GM18909 (cell line): ENCODE results near the gene CAMK1D.

Experiments used
- ATAC-seq: cut with Tn5 transposase; IDR thresholded peaks from one replicate; pipeline ENCODE4 v1.9.1; 2021; ENCODE audit warnings: mild to moderate bottlenecking; ENCODE audit not compliant: unreplicated experiment, poor library complexity

CAMK1D gene

DNA sequence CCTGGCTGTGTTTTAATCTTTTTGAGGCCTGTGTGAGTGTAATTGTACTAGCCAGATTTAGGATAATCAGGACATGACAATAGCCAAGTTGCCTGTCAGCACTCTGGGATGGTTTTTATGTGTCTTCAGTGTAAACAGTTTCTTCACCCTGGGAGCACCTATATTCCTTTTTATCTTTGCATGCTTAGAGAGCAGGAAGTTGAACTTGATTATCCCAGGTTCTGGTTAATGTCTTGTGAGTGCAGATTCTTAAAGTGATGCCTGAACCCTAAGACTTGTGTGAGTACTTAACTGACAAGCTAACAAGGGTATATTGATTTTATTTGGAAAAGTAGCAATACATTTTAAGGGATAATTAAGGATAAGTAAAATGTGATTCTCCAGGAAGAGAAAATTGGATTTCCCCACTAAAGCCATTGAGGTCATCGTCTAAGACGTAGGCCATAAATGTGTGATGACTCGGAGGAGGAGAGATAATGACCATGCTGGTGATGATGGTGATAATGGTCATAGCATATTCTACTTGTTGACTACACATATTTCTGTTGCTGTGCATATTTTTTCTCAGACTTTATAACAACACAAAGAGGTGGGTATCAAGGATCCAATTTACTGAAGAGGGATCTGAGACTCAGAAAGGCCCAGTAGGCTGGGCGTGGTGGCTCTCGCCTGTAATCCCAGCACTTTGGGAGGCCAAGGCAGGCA lies 234.7 kb downstream of the CAMK1D start:
- ATAC-seq = no peak

DNA sequence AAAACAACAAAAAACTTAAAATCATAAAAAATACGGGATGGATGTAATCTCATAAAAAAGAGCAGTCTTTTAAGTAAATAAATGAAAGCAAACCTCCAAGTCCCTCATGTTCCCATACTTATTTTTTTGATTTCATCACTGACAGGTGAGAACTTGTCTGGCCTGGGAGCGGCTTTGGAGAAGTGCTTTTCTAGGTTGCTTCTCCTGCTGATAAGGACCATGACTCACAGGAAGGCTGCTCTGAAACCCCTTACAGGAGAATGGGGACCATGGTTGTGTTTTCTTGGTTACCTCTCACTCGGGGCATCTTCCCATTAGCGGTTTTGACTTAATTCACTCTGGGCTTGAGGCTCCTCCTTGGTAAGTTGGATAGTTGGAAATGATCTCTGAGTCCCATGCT lies 237.4 kb downstream of the CAMK1D start:
- ATAC-seq = no peak

DNA sequence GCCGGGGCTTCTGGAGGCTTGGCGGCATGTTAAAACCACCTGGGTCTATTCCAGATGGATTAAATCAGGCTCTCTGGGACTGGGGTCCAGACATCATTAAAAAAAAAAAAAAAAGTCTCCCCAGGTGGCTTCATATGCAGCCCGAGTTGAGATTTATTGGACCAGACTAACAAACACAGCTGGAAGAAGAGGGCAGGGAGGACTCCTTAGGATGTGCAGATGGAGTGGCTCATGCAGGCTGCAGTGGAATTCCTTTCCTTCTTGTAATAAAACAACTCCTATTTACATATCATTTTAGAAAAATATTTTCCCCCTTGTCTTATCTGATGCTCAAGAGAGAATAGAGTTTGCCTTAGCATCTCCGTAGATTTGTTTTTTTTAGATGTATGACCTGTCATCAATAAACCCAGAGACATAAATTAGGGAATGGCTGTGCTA lies 238.1 kb downstream of the CAMK1D start:
- no peak for ATAC-seq

DNA sequence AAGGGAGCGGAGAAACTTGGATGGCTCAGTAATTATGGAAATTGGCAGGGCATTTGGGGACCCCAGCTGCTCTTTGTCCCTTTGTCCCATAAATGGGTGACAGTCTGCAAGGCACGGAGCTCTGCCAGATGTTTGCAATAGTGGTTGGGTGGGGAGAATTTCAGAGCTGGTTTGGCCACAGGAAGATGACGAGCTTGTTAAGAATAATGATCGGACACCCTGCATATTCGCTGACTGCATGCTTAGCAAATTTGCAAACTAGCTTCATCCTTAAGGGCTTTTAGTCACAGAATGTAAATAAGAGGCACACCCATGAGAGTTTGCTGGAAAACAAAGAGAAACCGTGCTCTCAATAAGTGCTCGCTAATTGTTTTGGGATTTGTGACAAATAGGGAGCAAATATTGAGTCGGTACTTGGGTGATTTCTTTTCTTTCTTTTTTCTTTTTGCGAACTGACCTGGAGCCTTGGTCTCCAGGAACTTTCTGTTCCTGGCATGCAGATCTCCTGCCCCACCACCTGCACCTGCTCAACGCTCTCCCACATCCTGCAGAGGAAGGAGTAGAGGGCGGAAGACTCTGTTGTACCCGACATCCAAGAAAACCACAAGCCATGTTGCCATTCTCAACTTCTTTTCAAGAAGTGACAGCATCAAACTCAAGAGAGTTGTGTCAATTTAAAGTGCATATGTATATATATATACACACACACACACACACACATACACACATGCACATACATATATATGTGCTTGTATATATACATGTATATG lies 238.9 kb downstream of the CAMK1D start:
- ATAC-seq = no peak

DNA sequence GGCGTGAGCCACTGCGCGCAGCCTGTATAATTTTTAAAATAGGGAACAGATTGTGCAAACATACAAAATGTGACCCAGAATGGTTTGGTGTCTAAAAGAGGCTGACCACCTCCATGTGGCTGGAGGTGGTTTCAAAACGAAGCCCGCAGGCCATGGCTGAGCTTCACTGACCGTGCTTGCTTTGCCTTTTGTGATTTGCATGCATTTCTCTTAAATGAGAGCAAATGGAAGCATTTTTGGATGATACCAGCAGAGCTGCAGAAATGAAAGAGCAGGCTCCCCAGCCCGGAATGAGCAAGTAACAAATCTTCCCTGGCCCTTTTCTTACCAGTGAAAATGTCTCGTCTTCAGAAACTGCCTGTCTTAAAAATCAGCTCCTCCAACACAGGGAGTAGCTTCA lies 239.9 kb downstream of the CAMK1D start:
- ATAC-seq = no peak

DNA sequence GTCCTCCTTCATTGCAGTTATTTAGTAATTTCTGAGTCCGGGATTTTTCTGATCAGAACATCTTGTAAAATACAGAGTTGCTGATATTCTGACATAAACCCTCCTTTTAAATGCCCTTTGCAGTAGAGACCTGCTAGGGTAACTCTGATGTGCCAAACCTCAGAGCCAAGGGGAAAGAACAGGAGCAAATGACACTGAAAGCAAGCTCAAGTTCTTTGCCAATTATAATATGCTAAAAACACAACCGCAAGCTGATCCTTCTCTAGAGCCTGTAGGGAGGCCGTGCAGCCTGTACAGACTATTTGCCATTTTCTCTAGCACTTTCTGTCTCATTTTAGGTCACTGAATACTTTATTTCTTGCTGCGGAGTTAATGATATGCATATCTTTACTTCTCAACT lies 240.4 kb downstream of the CAMK1D start:
- ATAC-seq = no peak

DNA sequence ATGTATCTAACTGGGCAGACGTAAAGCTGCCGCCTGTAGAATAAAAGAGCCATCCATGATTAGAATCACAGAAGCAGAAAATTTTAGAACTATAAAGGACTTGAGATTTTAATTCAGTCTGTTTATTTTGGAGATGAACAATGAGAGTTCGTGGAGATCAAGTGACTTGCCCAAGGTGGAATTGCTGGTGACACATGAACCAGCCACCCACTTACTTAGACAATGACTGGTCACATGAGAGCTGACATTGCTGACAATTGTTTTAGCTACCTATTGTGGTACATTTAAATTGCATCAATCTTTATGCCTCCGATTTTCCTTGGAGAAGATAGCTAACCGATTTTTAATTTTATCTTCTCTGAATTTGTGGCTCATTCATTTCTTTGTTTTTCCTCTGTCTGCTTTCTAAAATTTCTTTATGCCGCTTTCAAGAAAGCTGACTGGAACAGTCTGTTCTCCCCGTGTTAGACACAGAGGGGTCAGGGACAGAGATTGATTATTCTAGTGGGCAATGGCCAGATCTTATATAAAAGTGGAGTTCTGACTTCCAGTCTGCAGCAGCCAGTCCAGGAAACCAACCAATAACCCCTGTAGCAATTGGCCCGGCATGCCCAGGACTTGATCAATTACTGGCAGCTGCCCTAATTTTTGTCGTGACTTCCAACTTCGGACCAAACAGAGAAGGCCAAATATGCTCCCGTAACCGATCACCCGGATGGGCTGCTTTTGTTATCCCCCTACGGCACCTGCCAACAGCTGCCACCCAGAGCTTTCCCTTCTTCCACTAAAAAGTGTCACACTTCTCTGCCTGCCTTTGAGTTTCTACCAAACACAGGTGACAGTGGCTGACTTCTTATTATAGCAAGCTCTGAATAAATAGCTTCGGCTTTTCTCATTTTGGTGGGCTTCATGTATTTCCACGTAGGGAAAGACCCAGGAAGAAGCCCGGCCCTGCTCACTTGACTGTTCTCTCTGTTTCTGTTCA lies 241.6 kb downstream of the CAMK1D start:
- no peak for ATAC-seq

DNA sequence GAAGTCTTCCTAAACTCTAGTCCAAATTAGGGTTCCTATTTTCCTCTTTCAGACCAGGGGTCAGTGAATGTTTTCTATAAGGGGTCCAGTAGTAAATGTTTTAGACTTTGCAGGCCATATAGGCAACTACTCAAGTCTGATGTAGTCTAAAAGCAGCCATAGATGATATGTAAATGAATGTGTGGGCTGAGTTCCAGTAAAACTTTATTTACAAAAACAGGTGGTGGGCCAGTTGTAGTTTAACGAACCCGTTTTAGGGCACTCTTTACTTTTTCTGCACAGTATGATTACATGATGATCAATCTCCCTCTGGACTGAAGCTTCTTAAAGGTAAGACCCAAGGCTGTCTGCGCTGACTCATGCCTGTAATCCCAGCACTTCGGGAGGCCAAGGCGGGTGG lies 243.6 kb downstream of the CAMK1D start:
- ATAC-seq = no peak

DNA sequence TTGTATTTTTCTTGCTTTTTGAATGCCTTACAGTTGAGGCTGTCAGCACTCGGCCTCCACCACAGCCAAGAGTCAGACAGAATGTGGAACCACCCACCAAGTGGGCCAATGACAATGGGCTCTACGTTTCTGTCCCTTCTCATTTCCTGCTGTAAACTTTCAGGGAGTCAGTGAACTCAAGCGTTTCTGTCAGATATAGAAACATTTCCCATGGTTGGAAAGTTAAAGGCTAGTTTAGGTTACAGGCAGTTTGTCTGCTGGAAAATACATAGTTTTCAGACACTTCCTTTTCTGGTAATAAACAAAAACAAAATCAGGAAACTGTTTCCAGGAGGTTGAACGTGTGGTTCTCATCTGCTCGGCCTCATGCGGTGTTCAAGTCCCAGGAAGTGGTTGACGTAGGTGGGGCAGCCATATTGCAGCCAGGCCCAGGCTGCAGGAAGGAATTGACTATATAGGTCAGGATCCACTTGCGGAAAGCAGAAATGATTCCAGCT lies 245.1 kb downstream of the CAMK1D start:
- no peak for ATAC-seq

DNA sequence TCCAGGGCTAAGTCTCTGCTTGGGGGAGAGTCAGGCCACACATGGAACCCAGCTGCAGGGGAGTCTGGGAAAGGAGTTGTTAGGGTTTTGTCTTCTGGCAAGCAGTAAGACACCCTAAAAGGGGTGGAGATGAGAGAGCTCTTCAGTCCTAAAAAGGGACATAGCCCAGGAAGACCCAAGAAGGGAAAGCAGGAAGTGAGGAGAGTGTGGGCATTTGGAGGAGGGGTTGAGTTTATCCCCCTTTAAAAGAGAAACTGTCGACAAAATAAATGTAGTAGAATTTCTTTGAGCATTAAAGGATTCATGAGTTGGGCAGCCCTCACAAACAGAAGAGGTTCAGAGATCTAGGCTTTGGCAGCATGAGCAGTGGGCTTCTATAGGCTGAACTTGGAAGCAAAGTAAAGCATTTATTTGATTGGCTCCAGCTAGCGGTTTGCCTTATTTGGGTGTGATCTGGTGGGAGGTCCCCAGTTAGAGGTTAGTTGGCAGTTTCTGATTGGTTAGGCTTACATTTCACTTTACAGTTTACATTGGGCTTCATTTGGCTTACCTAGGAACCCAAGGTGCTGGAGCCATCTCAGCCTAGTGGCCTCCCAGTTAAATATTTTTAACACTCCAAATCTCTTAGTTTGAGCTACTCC lies 246.7 kb downstream of the CAMK1D start:
- ATAC-seq = no peak

DNA sequence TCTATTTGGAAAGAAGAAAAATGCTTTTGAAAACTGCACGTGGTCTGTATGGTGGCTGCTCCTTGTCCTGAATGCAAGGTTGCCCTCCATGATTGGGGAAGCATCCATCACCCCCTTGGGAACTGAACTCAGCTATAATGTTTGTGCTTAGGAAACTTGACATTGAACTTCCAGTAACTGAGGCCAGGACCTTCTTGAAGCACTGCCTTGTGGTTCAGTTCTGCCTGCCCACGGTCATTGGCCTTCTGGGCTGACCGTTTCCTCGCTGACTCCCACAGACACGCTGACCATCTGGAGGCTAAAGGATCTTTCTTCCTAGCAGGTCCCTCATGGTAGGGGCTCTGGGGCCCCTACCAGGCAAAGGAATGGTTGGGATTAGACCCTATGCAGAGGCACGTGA lies 247.8 kb downstream of the CAMK1D start:
- no peak for ATAC-seq

DNA sequence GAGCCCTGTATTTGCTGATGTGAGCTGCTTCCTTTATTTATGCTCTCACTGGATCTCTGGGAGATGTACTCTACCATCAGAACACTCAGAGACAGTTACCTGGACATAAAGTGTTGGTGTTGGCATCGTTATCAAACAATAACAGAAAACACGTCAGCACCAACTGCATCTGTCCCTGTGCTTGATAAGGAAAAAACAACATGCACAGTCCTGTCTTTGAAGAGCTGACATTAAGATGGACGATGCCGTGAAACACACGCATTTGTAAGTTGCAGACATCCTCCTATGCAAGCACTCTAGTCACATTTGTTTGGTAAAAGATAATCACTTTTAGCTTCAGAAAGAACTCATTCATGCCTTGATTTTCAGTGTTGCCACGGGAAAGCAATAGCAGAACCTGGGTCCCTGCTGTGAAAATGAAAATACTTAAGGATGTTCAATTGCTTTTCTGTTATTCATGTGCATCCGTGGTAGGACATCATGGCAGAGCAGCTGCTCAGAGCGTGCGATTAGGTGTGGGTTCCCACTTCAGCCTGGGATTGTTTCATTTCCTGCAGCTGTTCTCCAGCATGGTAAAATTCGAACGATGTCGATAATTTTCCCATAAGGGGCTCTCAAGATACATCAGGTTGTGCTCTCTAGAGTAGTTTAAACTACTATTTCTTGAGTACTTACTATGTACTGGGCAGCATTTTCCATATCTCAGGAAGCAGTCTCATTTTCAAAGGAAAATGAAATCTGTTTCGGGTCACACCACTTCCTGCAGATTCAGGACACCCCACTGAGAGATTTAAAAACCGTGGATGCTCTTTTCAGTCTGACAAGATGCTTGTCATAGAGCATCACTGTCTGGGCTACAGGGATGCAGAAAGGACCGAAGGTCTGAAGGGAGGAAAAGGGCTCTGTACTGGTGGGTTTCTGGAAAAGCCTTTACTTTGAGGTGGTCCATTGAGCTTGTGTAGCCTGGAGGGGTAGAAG lies 248.7 kb downstream of the CAMK1D start:
- no peak for ATAC-seq

DNA sequence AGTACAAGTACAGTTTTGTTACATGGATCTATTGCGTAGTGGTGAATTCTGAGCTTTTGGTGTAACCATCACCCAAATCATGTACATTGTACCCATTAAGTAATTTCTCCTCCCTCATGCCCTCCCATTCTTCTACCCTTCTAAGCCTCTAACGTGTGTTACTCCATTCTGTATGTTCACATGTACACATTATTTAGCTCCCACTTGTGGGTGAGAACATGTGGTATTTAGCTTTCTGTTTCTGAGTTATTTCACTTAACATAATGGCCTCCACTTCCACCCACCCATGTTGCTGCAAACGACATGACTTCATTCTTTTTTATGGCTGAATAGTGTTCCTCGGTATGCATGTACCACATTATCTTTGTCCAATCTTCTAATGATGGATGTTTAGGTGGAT lies 251.3 kb downstream of the CAMK1D start:
- ATAC-seq = no peak

DNA sequence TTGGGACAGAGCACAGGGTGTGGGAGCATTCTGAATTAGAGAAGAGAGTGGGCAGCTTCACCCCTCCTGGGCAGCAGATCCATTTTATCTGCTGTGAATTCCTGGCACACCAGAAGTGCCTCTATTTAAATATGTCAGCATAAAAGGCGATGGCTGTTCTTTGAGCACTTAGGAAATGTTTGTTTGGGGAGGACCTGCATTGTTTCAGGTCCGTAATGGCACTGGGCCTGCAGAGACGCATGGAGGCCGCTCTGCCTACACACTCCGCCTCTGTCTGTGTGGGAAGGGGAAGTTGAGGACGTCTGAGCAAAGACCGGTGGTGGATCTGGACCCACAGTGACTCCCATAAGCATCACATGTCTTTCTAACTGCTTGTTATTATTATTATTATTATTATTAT lies 253.2 kb downstream of the CAMK1D start:
- no peak for ATAC-seq

DNA sequence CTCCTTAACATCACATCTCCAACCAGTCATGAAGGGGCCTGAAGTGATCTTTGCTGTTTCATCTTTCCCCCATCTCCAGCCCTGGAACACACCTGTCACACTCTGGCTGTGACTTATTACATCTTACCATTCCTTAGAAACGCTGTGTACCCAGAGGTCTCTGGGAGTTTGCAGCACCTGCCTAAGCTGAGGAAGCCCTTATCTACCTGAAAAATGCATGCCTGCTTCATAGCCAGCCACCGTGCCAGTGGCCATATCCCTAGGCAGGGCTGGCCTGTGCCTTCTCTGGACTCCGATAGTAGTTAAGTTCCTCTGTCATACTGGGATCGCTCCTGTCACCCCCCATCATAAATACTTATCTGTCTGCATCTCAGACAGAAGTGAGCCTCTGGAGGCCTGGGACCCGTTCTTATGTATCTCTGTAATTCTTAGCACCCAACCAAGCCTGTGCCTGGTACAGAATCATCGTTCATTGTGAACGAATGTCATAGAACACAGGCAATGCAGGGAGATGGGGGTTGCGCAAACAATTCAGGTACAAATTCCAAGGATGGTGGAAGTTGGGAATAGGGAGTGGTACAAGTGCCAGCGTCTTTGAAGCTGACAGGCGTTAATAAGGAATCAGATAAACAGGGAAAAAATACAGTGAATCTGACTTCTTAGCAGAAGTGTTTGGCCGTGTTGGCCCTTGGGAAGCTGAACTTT lies 254.6 kb downstream of the CAMK1D start:
- ATAC-seq = no peak

DNA sequence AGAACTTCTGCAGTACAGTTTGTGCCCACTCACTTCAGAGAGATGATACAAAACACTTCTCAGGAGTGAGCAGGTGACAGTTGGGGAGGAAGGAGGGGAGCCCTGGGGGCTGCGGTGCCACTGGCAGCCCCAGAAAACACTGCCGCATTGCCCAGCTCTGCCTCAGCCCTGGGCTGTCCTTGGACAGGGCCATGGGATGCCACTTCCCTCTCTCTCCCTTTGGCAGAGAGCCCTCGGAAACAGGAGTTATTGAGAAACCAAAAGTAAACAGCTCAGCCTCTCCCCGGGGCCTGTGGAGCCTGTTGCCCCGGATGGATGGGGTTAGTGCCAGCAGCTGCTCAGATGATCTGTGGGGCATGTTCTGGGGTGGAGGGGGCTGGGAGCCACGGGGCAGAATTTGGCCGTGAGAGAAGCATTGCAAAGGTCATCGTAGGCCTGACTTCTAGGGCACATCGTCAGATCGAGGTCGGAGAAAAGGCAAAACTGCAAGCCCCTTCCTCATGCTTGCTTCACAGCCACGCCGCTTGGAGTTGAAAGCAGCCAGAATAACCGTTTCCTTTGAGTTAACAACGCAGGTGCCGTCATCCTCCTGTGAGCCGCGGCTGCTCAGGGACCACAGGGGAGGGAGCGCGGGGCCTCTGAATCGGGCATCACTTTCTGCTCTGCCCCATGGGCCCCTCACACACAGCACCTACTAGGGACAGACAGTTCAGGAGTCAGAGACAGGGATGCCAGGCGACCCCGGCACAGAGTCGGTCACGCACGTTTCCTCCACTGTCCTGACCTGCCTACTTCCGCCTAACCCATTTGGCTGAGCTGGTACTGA lies 256.4 kb downstream of the CAMK1D start:
- peak; percentile 80 for ATAC-seq

DNA sequence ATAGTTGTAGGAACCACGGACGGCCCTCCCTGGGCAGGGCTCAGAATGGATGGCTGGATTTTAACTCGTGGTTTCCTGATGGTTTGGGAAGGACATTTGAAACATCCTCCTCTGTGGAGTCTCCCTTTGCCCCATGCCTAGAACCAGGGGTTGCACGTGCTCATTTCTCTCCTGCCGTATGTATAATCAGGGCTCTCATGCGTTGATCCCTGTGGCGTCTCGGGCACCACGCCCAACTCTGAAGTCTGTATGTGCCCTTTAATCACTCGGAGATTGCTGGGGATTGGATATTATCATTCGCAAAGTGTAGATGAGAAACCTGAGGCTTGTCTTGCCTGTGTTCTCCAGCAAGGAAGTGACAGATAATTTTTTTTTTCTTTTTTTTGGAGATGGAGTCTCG lies 257.1 kb downstream of the CAMK1D start:
- no peak for ATAC-seq

DNA sequence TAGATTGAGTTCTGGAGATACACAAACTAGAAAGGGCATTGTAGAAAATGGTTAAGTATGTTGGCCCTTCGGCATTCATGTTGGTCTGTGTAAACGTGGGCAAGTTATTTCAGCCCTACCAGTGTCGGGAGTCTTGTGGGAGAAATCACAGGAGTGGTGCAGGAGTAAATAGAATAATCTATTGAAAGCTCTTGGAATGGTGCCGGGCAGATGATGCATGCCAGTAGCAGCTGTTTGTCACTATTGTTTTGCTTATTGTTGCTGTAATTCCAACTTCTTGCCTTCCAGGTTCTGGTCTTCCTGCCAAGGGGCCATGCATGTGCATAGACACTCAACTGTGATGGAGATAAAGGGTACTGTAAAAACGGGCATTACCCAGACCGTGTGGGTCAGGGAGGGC lies 259.4 kb downstream of the CAMK1D start:
- no peak for ATAC-seq
